ENCODE data around the gene SRGAP1.

SRGAP1 gene

DNA sequence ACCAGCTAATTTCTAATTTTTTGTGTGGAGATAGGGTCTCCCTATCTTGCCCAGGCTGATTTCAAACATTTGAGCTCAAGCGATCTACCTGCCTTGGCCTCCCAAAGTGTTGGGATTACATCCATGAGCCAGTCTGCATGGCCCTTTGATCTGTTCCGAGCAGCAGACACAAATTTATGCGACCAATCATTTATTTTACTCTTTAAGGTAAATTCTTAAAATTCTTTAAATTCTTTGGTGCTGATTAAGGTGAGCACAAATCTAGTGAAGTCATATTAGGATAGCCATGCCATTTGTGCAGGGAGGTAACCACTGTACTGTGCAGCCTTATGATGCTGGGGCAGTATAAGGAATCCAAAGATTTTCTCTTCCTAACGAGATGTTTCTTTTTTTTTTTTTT lies 135.7 kb downstream of the SRGAP1 start:
- no peaks in the 10 kb centered on the region for H3K4me1 ChIP-seq (ENCODE audit: control extremely low read depth in 1 of 4, control insufficient read depth in 4 of 4, insufficient read depth in 4 of 4, low read length in 3 of 4)
- whole genome bisulfite sequencing (ENCODE audit: insufficient coverage) = 100% methylated on average over 2 of the region's 4 CpGs
- H3K27ac ChIP-seq (ENCODE audit: insufficient read depth in 1 of 2, low read depth in 1 of 2, low read length in 2 of 2, poor library complexity in 1 of 2, severe bottlenecking in 2 of 2) = no peak overlapping the region
- no peak for DNase-seq
- H3K4me3 ChIP-seq (ENCODE audit: control insufficient read depth in 1 of 7, extremely low read depth in 1 of 7, insufficient read depth in 4 of 7, low read depth in 2 of 7, low read length in 6 of 7) = no peak overlapping the region
- H3K9me3 ChIP-seq (ENCODE audit: control extremely low read depth in 1 of 5, control insufficient read depth in 4 of 5, insufficient read depth in 2 of 5, low read depth in 1 of 5, low read length in 4 of 5) = no peaks in the 10 kb centered on the region
- POLR2A ChIA-PET = no interaction called here
- CTCF ChIA-PET = no interaction called here
- no peaks in the 10 kb centered on the region for H3K36me3 ChIP-seq (ENCODE audit: control insufficient read depth in 4 of 4, insufficient read depth in 4 of 4, low read length in 3 of 4)
- H3K27me3 ChIP-seq (replicated peaks in 2 of 5; ENCODE audit: control insufficient read depth in 4 of 5, insufficient read depth in 5 of 5, low read length in 4 of 5) = no peaks in the 10 kb centered on the region

DNA sequence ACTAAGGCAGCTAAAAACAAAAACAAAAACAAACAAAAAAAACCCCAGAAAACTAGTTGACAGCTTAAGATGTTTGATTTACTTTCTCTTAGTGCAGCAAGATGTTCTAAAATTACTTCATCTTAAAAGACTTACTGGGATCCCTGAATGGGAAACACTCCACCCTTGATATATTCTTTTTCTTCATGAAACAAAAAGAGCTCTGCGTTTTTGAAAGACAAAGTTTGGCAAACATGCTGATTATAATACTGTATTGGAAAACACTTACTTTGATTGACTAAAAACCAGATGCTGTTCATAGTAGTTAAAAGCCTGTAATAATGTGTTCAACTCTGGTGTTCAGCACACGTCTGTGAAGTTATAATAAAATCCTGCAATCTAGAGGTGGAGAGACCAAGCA lies 136.8 kb downstream of the SRGAP1 start:
- Histone ChIP-seq H3K9me3 (ENCODE audit: control extremely low read depth in 1 of 5, control insufficient read depth in 4 of 5, insufficient read depth in 2 of 5, low read depth in 1 of 5, low read length in 4 of 5) (no peaks in the 10 kb centered on the region), H3K4me3 (ENCODE audit: control insufficient read depth in 1 of 7, extremely low read depth in 1 of 7, insufficient read depth in 4 of 7, low read depth in 2 of 7, low read length in 6 of 7) (no peak overlapping the region), H3K36me3 (ENCODE audit: control insufficient read depth in 4 of 4, insufficient read depth in 4 of 4, low read length in 3 of 4) (no peaks in the 10 kb centered on the region), H3K27ac (ENCODE audit: insufficient read depth in 1 of 2, low read depth in 1 of 2, low read length in 2 of 2, poor library complexity in 1 of 2, severe bottlenecking in 2 of 2) (no peak overlapping the region), H3K4me1 (ENCODE audit: control extremely low read depth in 1 of 4, control insufficient read depth in 4 of 4, insufficient read depth in 4 of 4, low read length in 3 of 4) (no peaks in the 10 kb centered on the region), H3K27me3 (replicated peaks in 2 of 5; ENCODE audit: control insufficient read depth in 4 of 5, insufficient read depth in 5 of 5, low read length in 4 of 5) (no peaks in the 10 kb centered on the region)
- DNase-seq = no peak
- POLR2A ChIA-PET = no interaction called here
- CTCF ChIA-PET = no interaction called here
- WGBS (ENCODE audit: insufficient coverage) = no CpG with 5 or more reads among the region's 2 CpGs

DNA sequence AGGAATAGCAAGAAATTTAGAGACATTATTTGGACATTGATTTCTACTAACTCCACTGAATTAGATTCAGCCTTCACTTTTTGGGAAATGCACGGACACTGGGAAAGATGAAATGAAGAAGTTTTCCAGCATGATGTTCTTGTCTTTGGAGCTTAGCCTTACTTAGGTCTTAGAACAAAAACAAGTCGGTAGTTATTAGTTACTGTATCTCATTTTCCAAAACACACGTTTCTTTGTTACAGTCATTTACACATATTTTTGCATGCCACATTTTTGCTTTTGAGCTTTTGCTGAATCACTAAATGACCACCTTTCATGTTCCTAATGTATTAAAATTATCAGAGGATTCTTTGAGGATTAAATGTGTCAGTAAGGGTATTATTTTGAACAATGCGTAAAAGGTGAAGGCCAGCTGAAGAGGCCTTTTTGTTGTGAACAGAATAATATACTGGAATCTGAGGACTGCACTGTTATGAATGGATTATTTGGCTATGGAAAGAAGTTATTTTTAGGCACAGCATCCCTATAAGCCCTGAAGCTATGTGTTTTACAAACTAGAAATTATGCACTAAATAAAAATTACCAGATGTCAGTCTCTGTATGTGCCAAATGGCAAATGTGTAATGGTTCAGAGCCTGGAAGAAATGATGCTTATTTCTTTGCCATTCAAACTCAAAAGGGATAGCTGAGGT lies 138.2 kb downstream of the SRGAP1 start:
- Histone ChIP-seq H3K27ac (ENCODE audit: insufficient read depth in 1 of 2, low read depth in 1 of 2, low read length in 2 of 2, poor library complexity in 1 of 2, severe bottlenecking in 2 of 2) (no peak overlapping the region), H3K9me3 (ENCODE audit: control extremely low read depth in 1 of 5, control insufficient read depth in 4 of 5, insufficient read depth in 2 of 5, low read depth in 1 of 5, low read length in 4 of 5) (no peaks in the 10 kb centered on the region), H3K36me3 (ENCODE audit: control insufficient read depth in 4 of 4, insufficient read depth in 4 of 4, low read length in 3 of 4) (no peaks in the 10 kb centered on the region), H3K4me3 (ENCODE audit: control insufficient read depth in 1 of 7, extremely low read depth in 1 of 7, insufficient read depth in 4 of 7, low read depth in 2 of 7, low read length in 6 of 7) (no peak overlapping the region), H3K4me1 (ENCODE audit: control extremely low read depth in 1 of 4, control insufficient read depth in 4 of 4, insufficient read depth in 4 of 4, low read length in 3 of 4) (no peaks in the 10 kb centered on the region), H3K27me3 (replicated peaks in 2 of 5; ENCODE audit: control insufficient read depth in 4 of 5, insufficient read depth in 5 of 5, low read length in 4 of 5) (no peaks in the 10 kb centered on the region)
- no peak for DNase-seq
- 94% methylated on average over 3 of the region's 4 CpGs for WGBS (ENCODE audit: insufficient coverage)
- ChIA-PET CTCF (no interaction called here), POLR2A (no interaction called here)

DNA sequence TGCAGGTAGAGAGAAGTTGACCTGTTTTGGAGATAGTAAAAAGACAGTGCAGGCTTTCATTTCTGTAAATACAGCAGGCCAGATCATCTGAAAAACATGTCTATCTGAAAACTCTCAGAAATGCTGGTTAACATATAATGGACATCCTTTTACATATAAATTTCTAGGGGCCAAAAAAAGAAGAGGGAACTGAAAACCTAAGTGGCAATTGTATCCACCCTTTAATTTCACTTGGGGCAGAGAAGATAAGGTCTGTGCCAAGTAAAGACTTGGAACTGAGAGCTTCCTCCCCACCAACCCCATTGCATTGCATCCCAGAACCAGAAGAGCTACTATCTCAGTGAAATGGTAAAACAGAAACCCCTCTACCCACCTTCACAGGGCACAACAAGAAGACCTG lies 141.0 kb downstream of the SRGAP1 start:
- Histone ChIP-seq H3K27ac (ENCODE audit: insufficient read depth in 1 of 2, low read depth in 1 of 2, low read length in 2 of 2, poor library complexity in 1 of 2, severe bottlenecking in 2 of 2) (no peak overlapping the region), H3K4me3 (ENCODE audit: control insufficient read depth in 1 of 7, extremely low read depth in 1 of 7, insufficient read depth in 4 of 7, low read depth in 2 of 7, low read length in 6 of 7) (no peak overlapping the region), H3K4me1 (ENCODE audit: control extremely low read depth in 1 of 4, control insufficient read depth in 4 of 4, insufficient read depth in 4 of 4, low read length in 3 of 4) (no peaks in the 10 kb centered on the region), H3K27me3 (replicated peaks in 2 of 5; ENCODE audit: control insufficient read depth in 4 of 5, insufficient read depth in 5 of 5, low read length in 4 of 5) (no peaks in the 10 kb centered on the region), H3K9me3 (ENCODE audit: control extremely low read depth in 1 of 5, control insufficient read depth in 4 of 5, insufficient read depth in 2 of 5, low read depth in 1 of 5, low read length in 4 of 5) (no peaks in the 10 kb centered on the region), H3K36me3 (ENCODE audit: control insufficient read depth in 4 of 4, insufficient read depth in 4 of 4, low read length in 3 of 4) (no peaks in the 10 kb centered on the region)
- ChIA-PET CTCF (no interaction called here), POLR2A (interaction anchor here (0.5 kb wide), 1 partner anchor 8 kb away, joined by 5 read pairs; no protein-coding TSS in a partner anchor)
- DNase-seq = no peak

DNA sequence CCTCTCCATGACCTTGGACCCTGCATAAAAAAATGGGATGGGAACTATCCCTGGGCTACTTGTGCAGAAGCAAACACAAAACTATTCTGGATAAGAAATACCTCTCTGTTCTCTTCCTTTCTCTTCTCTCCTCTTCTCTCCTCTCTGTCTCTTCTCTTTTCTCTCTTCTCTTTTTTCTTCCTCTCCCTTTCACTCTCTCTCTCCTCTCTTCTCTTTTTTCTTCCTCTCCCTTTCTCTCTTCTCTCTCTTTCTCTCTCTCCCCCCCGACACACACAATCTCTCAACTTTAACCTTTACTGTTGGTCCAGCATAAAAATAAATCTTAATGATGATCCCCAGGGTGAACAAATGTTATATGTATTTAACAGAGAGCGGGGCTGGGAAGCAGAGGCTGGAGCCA lies 141.4 kb downstream of the SRGAP1 start:
- Histone ChIP-seq H3K4me1 (ENCODE audit: control extremely low read depth in 1 of 4, control insufficient read depth in 4 of 4, insufficient read depth in 4 of 4, low read length in 3 of 4) (no peaks in the 10 kb centered on the region), H3K27me3 (replicated peaks in 2 of 5; ENCODE audit: control insufficient read depth in 4 of 5, insufficient read depth in 5 of 5, low read length in 4 of 5) (no peaks in the 10 kb centered on the region), H3K9me3 (ENCODE audit: control extremely low read depth in 1 of 5, control insufficient read depth in 4 of 5, insufficient read depth in 2 of 5, low read depth in 1 of 5, low read length in 4 of 5) (no peaks in the 10 kb centered on the region), H3K4me3 (ENCODE audit: control insufficient read depth in 1 of 7, extremely low read depth in 1 of 7, insufficient read depth in 4 of 7, low read depth in 2 of 7, low read length in 6 of 7) (no peak overlapping the region), H3K36me3 (ENCODE audit: control insufficient read depth in 4 of 4, insufficient read depth in 4 of 4, low read length in 3 of 4) (no peaks in the 10 kb centered on the region), H3K27ac (ENCODE audit: insufficient read depth in 1 of 2, low read depth in 1 of 2, low read length in 2 of 2, poor library complexity in 1 of 2, severe bottlenecking in 2 of 2) (no peak overlapping the region)
- ChIA-PET CTCF (no interaction called here), POLR2A (interaction anchor here (0.5 kb wide), 1 partner anchor 9 kb away, joined by 5 read pairs; no protein-coding TSS in a partner anchor)
- no peak for DNase-seq
- whole genome bisulfite sequencing (ENCODE audit: insufficient coverage) = no CpG with 5 or more reads among the region's 2 CpGs

DNA sequence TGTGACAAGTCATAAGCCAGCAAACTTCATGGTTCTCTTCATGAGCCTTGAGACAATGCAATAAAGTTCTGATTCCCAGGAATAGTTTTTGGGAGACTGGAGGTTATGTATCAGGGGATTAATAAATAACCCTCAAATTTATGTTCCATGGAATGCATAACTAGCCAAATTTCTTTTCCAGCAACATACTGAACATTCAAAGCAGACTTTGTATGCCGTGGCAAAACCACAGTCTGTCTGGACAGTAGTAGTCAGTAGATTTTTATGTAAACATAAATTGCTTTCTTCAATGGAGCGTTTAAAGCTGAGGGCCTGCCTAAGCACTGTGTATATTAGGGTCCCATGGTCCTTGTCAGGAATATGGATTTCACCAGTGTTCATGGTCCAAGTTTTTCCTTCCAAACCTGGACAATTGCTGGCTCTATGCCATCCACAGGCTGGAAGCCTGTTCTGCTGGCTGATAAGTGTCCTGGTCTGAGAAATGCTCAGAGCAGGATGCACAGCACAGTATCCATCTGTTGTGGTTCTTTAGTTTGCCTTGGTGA lies 144.9 kb downstream of the SRGAP1 start:
- Histone ChIP-seq H3K4me1 (ENCODE audit: control extremely low read depth in 1 of 4, control insufficient read depth in 4 of 4, insufficient read depth in 4 of 4, low read length in 3 of 4) (no peaks in the 10 kb centered on the region), H3K27me3 (replicated peaks in 2 of 5; ENCODE audit: control insufficient read depth in 4 of 5, insufficient read depth in 5 of 5, low read length in 4 of 5) (no peaks in the 10 kb centered on the region), H3K27ac (ENCODE audit: insufficient read depth in 1 of 2, low read depth in 1 of 2, low read length in 2 of 2, poor library complexity in 1 of 2, severe bottlenecking in 2 of 2) (no peak overlapping the region), H3K9me3 (ENCODE audit: control extremely low read depth in 1 of 5, control insufficient read depth in 4 of 5, insufficient read depth in 2 of 5, low read depth in 1 of 5, low read length in 4 of 5) (no peaks in the 10 kb centered on the region), H3K4me3 (ENCODE audit: control insufficient read depth in 1 of 7, extremely low read depth in 1 of 7, insufficient read depth in 4 of 7, low read depth in 2 of 7, low read length in 6 of 7) (no peak overlapping the region), H3K36me3 (ENCODE audit: control insufficient read depth in 4 of 4, insufficient read depth in 4 of 4, low read length in 3 of 4) (no peaks in the 10 kb centered on the region)
- 96% methylated on average over 2 of the region's 2 CpGs for WGBS (ENCODE audit: insufficient coverage)
- CTCF ChIA-PET = no interaction called here
- no peak for DNase-seq
- POLR2A ChIA-PET = no interaction called here

DNA sequence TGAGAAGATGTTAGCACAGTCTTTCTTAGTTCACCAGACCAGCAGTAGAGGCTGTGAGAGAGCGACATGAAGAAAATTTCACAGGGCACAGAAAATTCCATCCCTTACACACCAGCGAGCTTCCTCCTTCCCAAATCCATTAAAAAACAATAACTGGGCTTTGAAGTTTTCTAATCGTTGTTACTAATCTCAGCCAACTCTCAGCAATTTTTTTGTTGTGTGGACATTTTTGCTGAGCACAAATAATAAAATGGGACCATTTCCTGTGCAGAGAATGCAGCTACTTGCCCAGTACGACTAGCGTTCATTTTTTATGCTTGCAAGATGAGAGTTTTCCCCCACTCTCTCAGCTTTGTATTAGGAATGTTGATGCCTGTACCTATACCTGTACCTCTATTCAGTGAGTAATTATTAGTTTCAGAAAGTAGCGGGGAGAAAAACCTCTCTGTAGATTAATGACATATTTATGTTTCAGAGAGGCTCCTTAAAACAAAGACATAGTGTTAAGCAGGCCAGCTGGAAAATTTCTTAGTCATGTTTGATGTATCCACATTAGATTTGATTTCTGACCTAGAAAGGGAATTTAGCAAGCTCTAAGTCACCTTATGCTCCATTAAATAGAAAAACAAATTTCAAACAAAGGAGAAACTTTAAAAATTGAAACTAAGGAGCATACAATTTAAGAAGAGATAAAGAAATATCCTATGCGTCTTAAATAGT lies 146.5 kb downstream of the SRGAP1 start:
- H3K4me3 ChIP-seq (ENCODE audit: control insufficient read depth in 1 of 7, extremely low read depth in 1 of 7, insufficient read depth in 4 of 7, low read depth in 2 of 7, low read length in 6 of 7) = no peak overlapping the region
- POLR2A ChIA-PET = no interaction called here
- DNase-seq = no peak
- no peak overlapping the region for H3K27ac ChIP-seq (ENCODE audit: insufficient read depth in 1 of 2, low read depth in 1 of 2, low read length in 2 of 2, poor library complexity in 1 of 2, severe bottlenecking in 2 of 2)
- no peaks in the 10 kb centered on the region for H3K36me3 ChIP-seq (ENCODE audit: control insufficient read depth in 4 of 4, insufficient read depth in 4 of 4, low read length in 3 of 4)
- H3K4me1 ChIP-seq (ENCODE audit: control extremely low read depth in 1 of 4, control insufficient read depth in 4 of 4, insufficient read depth in 4 of 4, low read length in 3 of 4) = no peaks in the 10 kb centered on the region
- 95% methylated on average over 4 of the region's 7 CpGs for WGBS (ENCODE audit: insufficient coverage)
- CTCF ChIA-PET = interaction anchor here (0.7 kb wide), 1 partner anchor 20 kb away, joined by 3 read pairs; no protein-coding TSS in a partner anchor
- no peaks in the 10 kb centered on the region for H3K9me3 ChIP-seq (ENCODE audit: control extremely low read depth in 1 of 5, control insufficient read depth in 4 of 5, insufficient read depth in 2 of 5, low read depth in 1 of 5, low read length in 4 of 5)
- H3K27me3 ChIP-seq (replicated peaks in 2 of 5; ENCODE audit: control insufficient read depth in 4 of 5, insufficient read depth in 5 of 5, low read length in 4 of 5) = no peaks in the 10 kb centered on the region
